Epidermal melanocyte (primary cell): ENCODE measurements around the gene HSPA14.
"Not testable (repeated sequence)": the region's sequence is repeated elsewhere in the genome, so short reads cannot be mapped to it uniquely, and the experiment has no call there.

Experiments used
- DNase-seq: peaks from one replicate; pipeline ENCODE4 v3.0.0; 2011; ENCODE audit warnings: low spot score; ENCODE audit not compliant: insufficient read length

HSPA14 gene, protein sequence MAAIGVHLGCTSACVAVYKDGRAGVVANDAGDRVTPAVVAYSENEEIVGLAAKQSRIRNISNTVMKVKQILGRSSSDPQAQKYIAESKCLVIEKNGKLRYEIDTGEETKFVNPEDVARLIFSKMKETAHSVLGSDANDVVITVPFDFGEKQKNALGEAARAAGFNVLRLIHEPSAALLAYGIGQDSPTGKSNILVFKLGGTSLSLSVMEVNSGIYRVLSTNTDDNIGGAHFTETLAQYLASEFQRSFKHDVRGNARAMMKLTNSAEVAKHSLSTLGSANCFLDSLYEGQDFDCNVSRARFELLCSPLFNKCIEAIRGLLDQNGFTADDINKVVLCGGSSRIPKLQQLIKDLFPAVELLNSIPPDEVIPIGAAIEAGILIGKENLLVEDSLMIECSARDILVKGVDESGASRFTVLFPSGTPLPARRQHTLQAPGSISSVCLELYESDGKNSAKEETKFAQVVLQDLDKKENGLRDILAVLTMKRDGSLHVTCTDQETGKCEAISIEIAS

DNA sequence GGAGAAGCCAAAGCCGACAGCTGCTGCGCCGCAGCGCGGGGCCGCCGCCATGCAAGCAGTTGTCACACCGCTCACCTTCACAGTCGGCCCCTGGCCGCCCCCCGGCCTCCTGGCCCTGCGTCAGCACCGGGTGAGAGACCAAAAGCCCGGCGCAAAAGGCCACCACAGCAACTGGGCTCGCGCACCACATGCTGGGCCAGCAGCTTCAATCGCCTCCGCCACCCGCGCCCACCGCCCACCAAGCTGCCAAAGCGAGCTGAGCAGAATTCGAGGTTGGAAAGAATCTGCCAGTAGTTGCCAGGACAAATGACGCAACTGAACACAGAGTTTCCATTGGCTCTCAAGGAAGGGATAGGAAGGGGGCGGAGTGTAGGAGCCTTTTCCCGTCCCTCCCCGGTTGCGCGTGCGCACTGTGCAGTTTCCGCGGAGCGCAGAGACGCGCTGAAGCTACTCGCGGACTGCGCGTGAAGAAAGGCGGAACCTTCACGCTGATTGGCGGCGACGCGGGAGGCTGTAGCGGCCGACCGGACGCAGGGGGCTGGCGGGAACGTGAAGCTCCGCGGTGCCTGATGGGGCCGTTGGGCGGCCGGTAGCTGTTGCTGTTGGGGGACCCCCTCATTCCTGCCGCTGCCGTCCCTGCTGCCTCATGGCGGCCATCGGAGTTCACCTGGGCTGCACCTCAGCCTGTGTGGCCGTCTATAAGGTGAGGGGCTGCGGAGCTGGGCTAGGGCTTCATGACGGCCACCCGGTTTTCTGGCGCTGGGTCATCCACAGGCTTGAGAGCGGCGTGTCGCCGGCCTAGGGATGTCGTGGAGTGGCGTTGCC, at the start of gene HSPA14, which contains the start of the genes CDNF and MSANTD7:
Gene HSPA14, plus strand, starts transcription at position 550 of the 825 bp plus-strand sequence. Its CDS starts 97 bp downstream, at position 647.
Gene CDNF, minus strand, starts transcription at position 281 of the 825 bp plus-strand sequence. Its CDS starts 91 bp downstream, at position 190.
Gene MSANTD7, plus strand, starts transcription at position 550 of the 825 bp plus-strand sequence. CDS start 3,979 bp downstream, outside the sequence.
- peak; percentile 94 for DNase-seq

DNA sequence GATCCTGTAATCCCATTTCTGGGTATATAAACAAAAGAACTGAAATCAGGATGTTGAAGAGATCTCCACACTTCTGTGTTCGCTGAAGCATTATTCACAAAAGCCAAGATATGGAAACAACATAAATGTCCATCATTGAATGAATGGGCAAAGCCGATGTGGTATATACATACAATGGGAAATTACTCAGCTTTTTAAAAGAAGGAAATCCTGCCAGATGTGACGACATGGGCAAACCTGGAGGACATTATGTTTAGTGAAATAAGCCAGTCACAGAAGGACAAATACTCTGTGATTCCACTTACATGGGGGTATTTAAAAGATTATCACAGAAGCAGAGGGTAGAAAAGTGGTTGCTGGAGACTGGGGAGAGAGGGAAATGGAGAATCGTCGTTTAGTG, 39.5 kb upstream of the HSPA14 start:
- no peak for DNase-seq

DNA sequence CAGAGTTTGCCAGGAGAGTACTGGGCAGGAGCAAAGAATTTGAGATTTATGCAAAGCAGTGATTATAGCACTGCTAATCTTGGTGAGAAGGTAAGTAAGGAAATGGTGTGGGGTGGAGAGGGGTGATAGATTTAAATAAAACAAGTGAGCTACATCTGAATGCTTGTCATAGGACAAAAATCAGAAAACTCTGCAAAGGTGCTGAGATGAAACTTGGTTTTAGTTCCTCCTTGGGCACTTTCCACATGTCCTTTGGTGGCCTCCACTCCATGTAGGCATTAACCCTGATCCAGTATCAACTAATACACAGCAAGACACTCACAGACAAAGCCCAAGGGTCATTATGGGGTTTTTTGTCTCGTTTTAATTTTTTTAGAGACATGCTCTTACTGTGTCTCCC, 37.7 kb upstream of the HSPA14 start:
- no peak for DNase-seq

DNA sequence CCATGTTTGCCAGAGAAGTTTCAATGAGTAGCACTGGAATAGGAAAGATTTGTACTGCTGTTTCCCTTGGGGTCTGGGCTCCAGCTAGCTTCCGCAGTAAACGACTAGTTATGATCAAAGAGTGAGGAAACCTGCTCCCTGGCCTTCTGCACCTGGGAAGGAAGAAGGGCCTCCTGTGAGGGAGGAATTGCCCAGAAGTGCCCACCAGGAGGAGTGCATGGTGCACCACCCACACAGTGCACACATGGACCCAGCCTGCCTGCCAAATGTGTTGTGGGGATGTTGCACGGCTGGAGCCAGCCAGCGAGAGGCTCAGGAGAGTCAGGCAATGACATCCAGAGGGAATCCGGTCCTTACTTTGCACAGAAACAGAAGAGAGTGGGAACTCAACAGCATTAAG, 36.4 kb upstream of the HSPA14 start:
- DNase-seq = no peak

DNA sequence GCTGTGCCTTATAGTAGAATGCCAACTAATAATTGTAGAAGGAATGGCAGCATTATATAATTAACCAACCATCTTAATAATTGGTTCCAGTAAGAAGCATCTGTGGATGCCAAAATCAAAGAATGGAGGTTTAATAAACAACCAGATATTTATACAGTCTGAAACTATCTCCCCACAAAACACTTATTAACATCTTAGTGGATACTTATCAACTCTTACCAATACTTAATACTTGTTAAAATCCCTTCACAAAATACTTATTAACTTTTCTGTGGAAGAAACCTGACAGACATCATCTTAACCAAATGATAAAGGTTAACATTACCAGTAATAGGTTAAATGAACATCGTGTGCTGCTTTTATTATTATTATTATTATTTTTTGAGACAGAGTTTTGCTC, 34.3 kb upstream of the HSPA14 start:
- DNase-seq = no peak

DNA sequence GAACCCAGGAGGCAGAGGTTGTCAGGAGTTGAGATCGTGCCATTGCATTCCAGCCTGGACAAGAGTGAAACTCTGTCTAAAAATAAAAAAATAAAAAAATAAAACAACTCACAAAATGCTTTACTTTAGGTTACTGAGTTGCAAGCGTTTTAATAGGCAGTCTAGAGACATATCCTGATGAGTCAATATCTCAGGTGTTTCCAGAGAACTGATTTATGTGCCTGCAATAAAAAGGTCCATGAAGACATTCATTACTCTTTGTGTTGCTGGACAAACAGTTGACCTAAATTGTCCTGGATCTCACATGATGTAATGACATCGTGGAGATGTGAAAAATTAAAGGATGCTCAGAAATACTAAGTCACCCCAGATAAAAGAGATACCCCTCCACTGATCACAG, 31.8 kb upstream of the HSPA14 start:
- no peak for DNase-seq

DNA sequence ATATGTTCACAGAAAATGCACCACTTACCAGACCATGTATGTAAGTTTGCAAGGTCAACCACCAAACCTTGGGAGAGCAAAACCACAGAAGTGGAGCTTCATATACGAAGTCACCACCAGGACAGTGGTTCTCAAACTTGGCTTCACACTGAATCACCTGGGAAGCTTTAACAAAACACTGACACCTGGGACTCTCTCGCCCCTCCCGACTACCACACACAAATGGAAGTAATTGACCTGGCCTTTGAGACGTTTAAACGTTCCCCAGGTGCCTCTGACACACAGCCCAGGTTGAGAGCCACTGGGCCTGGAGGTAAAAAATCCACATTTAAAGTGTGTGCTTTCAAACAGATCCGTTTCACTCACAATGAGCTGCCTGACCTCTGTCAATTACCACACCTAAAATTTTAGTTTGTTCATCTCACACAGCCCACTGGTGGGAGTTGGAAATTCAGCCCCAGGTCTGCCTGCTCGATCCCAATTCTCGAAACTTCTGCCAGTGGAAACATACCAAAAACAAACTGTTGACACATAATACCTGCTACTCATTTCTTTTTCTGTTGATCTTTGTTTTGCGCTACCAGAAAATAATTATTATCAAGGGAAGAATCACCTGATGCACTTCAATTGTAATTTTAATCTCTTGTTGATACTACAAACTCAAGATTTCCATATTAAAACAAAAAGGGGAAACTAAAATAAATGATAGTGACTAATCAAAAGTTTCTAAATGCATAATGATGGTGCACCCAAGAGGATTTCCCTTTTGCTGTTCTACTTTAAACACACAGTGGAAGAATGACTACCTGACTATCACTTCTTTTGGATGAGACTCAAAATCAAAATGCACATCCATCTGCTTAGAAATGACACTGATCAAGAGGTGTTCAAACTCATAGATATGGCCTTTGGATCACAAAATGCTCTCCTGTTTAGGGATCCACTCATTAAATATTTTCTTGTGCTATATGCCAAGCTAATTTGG, 26.8 kb upstream of the HSPA14 start:
- DNase-seq = no peak

DNA sequence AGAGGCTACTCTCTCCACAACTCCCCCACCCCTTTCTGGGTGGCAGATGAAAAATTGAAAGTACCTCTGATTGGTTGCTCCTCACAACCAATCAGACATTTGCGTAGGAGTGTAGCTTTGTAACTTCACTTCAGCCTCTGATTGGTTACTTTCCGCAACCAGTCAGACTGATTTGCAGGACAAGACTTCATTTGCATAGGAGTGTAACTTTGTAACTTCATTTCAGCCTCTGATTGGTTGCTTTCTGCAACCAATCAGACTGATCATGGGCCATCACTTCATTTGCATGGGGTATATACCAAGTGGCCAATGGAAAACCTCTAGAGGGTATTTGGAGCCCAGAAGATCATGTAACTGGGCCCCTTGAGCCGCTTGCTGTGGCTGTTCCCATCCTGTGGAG, 25.8 kb upstream of the HSPA14 start:
- DNase-seq = no peak

DNA sequence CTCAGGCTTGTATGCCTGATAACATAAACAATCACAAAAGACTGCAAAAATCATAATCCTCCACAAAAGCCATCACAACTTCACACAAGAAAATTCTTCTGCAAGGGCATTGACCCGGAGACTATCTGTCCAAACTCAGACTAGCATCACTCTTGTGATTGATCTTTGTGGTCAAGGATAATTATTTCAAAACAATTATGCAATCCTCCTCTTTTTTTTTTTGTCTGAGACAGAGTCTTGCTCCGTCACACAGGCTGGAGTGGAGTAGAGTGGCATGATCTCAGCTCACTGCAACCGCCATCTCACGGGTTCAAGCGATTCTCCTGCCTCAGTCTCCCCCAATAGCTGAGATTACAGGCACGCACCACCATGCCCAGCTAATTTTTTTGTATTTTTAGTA, 22.4 kb upstream of the HSPA14 start:
- DNase-seq = no peak

DNA sequence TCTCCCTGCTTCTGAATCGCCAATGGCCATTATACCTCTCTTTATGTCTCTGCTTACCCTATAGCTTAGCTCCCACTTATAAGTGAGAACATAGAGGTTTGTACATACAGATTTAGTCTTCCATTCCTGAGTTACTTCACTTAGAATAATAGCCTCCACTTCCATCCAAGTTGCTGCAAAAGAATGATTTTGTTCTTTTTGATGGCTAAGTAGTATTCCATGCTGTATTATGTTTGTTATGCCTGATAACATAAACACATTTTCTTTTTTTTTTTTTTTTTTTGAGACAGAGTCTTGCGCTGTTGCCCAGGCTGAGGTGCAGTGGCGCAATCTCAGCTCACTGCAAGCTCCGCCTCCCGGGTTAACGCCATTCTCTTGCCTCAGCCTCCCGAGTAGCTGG, 21.4 kb upstream of the HSPA14 start:
- DNase-seq = not testable (repeated sequence)

DNA sequence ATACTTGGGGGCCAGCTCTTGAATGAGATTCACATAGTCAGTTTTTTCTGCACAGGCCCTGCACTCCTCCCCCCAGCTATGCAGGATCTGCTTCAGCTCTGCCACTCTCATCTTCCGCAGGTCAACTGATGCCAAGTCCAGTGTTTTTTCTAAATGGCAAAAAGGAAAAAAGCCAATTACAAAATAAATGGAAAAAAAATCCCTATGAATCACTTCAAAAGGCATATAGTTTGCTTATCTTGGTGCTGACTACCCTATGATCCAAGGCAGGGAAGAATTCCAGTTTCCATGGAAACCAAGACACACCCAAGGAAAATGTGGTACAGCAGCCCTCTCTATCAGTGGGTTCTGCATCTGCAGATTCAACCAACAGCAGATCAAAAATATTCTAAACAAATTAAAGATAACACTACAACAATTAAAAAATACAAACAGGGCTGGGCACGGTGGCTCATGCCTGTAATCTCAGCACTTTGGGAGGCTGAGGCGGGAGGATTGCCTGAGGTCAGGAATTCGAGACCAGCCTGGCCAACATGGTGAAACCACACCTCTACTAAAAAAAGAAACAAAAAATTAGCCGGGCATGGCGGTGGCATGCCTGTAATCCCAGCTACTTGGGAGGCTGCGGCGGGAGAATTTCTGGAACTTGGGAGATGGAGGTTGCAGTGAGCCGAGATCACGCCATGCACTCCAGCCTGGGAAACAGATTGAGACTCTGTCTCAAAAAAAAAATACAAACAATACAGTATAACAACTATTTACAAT, 17.9 kb upstream of the HSPA14 start:
- DNase-seq = no peak

DNA sequence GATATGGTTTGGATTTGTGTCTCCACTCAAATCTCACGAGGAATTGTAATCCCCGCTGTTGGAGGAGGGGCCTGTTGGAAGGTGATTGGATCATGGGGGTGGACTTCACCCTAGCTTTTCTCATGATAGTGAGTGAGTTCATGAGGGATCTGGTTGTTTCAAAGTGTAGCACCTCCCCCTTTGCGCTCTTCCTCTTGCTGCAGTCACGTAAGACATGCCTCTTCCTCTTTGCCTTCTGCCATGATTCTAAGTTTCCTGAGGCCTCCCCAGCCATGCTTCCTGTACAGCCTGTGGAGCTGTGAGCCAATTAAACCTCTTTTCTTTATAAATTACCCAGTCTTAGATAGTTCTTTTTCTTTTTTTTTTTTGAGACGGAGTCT, 17.3 kb upstream of the HSPA14 start:
- DNase-seq = no peak

DNA sequence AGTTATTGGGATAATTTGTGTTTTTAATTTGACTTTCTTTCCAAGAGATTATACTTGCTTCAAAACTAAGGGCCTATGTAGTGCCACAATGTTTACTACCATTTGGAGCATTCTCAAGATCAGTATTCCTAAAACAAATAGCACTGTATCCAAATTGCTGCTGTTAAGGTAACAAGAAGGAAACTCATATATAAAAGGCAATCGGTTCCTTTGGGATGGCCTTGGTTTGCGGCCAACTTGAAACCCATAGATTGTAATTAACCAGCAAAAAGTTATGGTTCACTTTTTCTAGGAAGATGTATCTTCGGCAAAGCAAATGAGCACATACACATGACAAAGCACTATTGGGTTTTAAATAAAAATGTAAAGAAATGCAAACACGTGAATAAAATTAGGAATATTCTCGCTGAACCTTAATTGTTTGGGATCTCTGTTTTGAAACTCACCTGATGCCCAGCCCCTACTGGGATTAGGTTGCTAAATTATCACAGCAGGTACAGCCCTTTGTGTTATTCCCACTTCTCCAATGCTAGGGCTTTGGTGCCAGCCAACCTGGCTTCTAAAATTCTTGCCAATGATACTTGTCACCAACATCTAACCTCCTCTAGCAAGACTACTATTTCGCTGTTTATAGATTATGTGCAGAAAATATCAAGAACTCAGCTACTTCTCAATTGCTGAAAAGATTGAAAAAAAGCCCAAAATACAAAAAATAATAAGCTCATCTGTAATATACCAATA, 16.3 kb upstream of the HSPA14 start:
- no peak for DNase-seq

DNA sequence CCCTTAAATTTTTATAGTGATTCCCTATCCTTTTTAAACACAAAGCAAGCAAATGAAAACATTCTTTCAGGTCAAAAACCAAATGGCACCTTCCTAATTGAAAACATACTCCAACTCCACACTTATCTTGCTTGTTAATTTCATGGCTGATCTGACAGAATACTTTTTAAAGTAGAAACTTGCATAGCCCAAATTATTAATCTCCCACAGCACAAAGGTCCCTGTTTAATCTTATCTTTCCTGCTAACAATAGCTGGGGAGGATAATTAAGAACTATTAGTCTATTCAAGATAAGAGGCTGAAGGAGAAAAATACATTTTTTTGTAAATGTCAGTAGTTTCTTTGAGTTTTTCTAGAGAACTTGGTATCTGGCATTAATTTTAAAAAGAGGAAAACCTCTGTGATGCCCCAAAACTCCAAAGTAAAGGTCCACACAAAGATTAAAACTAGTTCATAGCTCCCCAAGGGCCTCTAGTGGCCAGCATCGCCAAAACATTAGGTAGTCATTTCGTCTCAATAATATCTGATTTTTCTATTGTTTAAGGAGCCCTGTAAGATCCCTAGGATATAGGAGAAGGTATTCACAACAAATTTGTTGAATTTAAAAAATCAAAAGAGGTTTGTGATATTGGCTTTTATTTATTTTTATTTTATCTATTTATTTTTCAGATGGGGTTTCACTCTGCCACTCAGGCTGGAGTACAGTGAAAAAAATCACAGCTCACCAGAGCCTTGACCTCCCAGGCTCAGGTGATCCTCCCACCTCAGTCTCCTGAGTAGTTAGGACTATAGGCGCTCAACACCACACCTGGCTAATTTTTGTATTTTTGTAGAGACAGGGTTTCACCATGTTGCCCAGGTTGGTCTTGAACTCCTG, 15.0 kb upstream of the HSPA14 start:
- DNase-seq = peak; percentile 55

DNA sequence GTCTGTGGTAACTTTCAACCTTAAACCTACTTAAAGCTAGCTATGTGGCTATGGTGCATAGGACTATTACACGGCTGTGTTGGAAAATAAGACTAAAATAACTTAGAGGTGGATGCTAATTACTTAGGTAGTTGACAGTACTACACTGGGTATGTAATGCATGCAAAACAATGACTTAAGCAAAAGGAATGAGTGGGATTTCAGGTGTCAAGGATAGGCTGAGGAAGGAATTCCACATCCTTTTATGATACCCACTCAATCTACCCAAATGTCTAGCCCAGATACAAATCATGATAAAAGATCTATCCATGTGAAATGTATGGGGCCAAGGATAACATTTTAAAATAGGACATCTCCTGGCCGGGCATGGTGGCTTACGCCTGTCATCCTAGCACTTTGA, 14.1 kb upstream of the HSPA14 start:
- DNase-seq = no peak

DNA sequence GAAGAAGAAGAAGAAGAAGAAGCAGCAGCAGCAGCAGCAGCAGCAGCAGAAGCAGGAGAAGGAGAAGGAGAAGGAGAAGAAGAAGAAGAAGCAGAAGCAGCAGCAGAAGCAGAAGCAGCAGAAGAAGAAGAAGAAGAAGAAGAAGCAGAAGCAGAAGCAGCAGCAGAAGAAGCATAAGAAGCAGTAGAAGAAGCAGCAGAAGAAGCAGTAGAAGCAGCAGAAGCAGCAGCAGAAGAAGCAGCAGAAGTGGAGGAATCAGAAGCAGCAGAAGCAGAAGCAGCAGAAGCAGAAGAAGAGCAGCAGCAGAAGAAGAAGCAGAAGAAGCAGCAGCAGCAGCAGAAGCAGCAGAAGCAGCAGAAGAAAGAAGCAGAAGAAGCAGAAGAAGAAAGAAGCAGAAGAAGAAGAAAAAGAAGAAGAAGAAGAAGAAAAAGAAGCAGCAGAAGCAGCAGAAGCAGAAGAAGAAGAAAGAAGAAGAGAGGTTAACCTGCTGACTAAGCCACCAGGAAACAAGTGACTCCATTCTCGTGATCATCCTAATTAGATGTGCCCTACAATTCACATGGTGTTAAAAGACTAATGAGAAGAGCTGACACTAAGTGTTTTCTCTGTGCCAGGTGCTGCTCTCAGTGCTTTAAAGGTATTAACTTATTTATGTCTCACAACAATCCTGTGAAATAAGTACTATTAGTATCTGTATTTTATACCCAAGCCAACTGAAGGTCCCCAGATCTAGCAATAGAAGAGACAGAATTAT, 11.9 kb upstream of the HSPA14 start:
- no peak for DNase-seq

DNA sequence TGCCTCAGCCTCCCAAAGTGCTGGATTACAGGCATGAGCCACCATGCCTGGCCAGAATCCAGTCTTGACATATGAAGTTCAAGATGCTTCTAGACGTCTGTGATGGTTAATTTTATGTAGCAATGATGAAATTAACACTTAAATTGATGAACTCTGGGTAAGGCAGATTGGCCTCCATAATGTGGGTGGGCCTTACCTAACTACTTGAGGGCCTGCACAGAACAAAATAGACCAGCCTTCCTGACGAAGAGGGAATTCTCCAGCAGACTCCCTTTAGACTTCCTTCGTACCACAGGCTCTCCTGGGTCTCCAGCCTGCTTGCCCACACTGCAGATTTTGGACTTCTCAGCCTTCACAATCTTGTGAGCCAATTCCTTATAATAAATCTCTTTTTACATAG, 5.0 kb upstream of the HSPA14 start:
- no peak for DNase-seq

DNA sequence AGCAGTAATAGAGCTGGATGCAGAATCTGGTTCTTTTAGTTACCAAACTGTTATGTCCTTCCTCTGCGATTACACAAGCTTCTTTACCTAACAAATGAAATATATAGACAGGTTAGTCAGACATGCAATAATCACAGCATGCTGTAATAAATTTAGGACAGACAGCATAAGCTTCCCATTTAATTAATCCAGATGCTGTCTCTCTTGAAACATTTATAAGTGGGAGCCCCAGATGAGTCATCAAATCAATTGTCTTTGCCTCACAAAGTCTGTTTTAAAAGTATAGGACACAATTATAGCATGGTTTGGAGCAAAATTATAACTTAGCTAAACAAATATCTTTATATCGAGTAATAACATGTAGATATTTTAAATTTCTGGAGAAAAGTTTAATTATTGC, 1.9 kb upstream of the HSPA14 start:
- no peak for DNase-seq
